K562 (cell line): ENCODE results near the gene TMEFF2. TPM values are rescaled to one million over a fixed set of nuclear protein-coding genes. Genes with fewer than 3 reads are reported as not detected.

Source experiments
- BHLHE40 ChIP-seq: IDR thresholded peaks from 2 replicates; pipeline ENCODE4 v1.6.1; 2011; ENCODE audit warnings: low read length, improper control_type of control experiment
- EP400 ChIP-seq: fragments of 450-650 bp; IDR thresholded peaks from 2 replicates; pipeline ENCODE4 v1.6.1; 2017; ENCODE audit warnings: antibody characterized with exemption, mild to moderate bottlenecking, moderate library complexity
- GTF2A2 ChIP-seq: IDR thresholded peaks from 2 replicates; pipeline ENCODE4 v1.6.1; 2016; ENCODE audit warnings: mild to moderate bottlenecking, missing genetic modification characterization, missing compliant biosample characterization
- HNRNPK ChIP-seq: fragments of 200-400 bp; formaldehyde crosslinking; IDR thresholded peaks from one replicate; pipeline ENCODE4 v1.6.1; 2018; ENCODE audit warnings: mild to moderate bottlenecking, low read depth, low read length; ENCODE audit not compliant: poor library complexity, severe bottlenecking
- JUNB ChIP-seq: fragments of 450-650 bp; formaldehyde crosslinking; conservative IDR thresholded peaks from 2 replicates; pipeline ENCODE4 v1.4.0; 2020; ENCODE audit warnings: mild to moderate bottlenecking
- KAT8 ChIP-seq: fragments of 450-650 bp; IDR thresholded peaks from 2 replicates; pipeline ENCODE4 v1.6.1; 2016; ENCODE audit warnings: low read depth, mild to moderate bottlenecking
- KDM5B ChIP-seq: fragments of 200-600 bp; sonication (generic); IDR thresholded peaks from 2 replicates; pipeline ENCODE4 v1.6.1; 2012; ENCODE audit warnings: low read depth, mild to moderate bottlenecking, moderate library complexity, low read length, control low read depth, inconsistent platforms; ENCODE audit not compliant: insufficient replicate concordance
- MAFK ChIP-seq: IDR thresholded peaks from 2 replicates; pipeline ENCODE4 v1.6.1; 2011; ENCODE audit warnings: low read length, improper control_type of control experiment
- MED1 ChIP-seq: sonication (generic); formaldehyde crosslinking; IDR thresholded peaks from 2 replicates; pipeline ENCODE4 v1.8.1; 2023; ENCODE audit warnings: missing genetic modification reagents, borderline replicate concordance
- NCOA6 ChIP-seq: fragments of 450-650 bp; IDR thresholded peaks from 2 replicates; pipeline ENCODE4 v1.6.1; 2017; ENCODE audit warnings: mild to moderate bottlenecking
- NFXL1 ChIP-seq: fragments of 450-650 bp; formaldehyde crosslinking; IDR thresholded peaks from 2 replicates; pipeline ENCODE4 v1.4.0; 2021; ENCODE audit warnings: mild to moderate bottlenecking
- NR1H2 ChIP-seq: sonication (generic); formaldehyde crosslinking; IDR thresholded peaks from 2 replicates; pipeline ENCODE4 v1.4.0; 2020; ENCODE audit warnings: mild to moderate bottlenecking, missing genetic modification reagents
- OTX1 ChIP-seq: fragments of 450-650 bp; formaldehyde crosslinking; IDR thresholded peaks from 2 replicates; pipeline ENCODE4 v1.4.0; 2022; ENCODE audit warnings: mild to moderate bottlenecking
- PATZ1 ChIP-seq: fragments of 250-450 bp; sonication (Bioruptor Pico); IDR thresholded peaks from 2 replicates; pipeline ENCODE4 v1.5.0; 2020; ENCODE audit warnings: mild to moderate bottlenecking, borderline replicate concordance
- POLR3G ChIP-seq: IDR thresholded peaks from 2 replicates; pipeline ENCODE4 v1.6.1; 2011; ENCODE audit not compliant: insufficient read length, insufficient replicate concordance; ENCODE audit errors: extremely low read depth
- RFX1 ChIP-seq: fragments of 450-650 bp; IDR thresholded peaks from 2 replicates; pipeline ENCODE4 v1.6.1; 2016; ENCODE audit warnings: mild to moderate bottlenecking, moderate library complexity
- RNF219 ChIP-seq: fragments of 250-450 bp; sonication (Bioruptor Pico); IDR thresholded peaks from 2 replicates; pipeline ENCODE4 v1.5.0; 2022; ENCODE audit warnings: mild to moderate bottlenecking
- SNRNP70 ChIP-seq: fragments of 200-400 bp; formaldehyde crosslinking; optimal IDR thresholded peaks from 2 replicates; pipeline ENCODE3; 2017; ENCODE audit warnings: low read depth, low read length
- SPI1 ChIP-seq: IDR thresholded peaks from 2 replicates; pipeline ENCODE4 v1.6.1; 2011; ENCODE audit warnings: low read depth, low read length, control low read depth, borderline replicate concordance
- SREBF1 ChIP-seq: fragments of 150-350 bp; IDR thresholded peaks from 2 replicates; pipeline ENCODE4 v1.6.1; 2014; ENCODE audit warnings: antibody characterized with exemption, low read depth, low read length, borderline replicate concordance
- SRSF7 ChIP-seq: fragments of 200-400 bp; formaldehyde crosslinking; optimal IDR thresholded peaks from 2 replicates; pipeline ENCODE3; 2017; ENCODE audit warnings: mild to moderate bottlenecking, low read depth, low read length
- TAF9B ChIP-seq: fragments of 450-650 bp; IDR thresholded peaks from 2 replicates; pipeline ENCODE4 v1.6.1; 2018; ENCODE audit warnings: mild to moderate bottlenecking; ENCODE audit not compliant: partially characterized antibody
- TCF7L2 ChIP-seq: fragments of 150-350 bp; IDR thresholded peaks from 2 replicates; pipeline ENCODE4 v1.6.1; 2016; ENCODE audit warnings: low read depth, mild to moderate bottlenecking, low read length, moderate library complexity
- ZNF184 ChIP-seq: sonication (generic); formaldehyde crosslinking; IDR thresholded peaks from 2 replicates; pipeline ENCODE4 v1.5.0; 2020; ENCODE audit warnings: missing genetic modification reagents
- ZNF316 ChIP-seq: fragments of 450-650 bp; IDR thresholded peaks from 2 replicates; pipeline ENCODE4 v1.6.1; 2016
- ZNF766 ChIP-seq: fragments of 200-800 bp; sonication (Bioruptor generic); conservative IDR thresholded peaks from 2 replicates; pipeline ENCODE4 v1.6.1; 2016; ENCODE audit warnings: missing genetic modification characterization, missing compliant biosample characterization
- polyA plus RNA-seq, 8 experiments: library from polyadenylated mRNA; depleted of rRNA in 4 of 8; stranded (reverse) in 5 of 8; unstranded in 3 of 8; fragments of >200 nt; fragmentation: Nextera tagmentation in 2 of 8; fragmentation: Illumina TruSeq in 1 of 8; extraction: Ambion mirVana in 2 of 8; extraction: Trizol in 1 of 8; gene quantifications; 2 replicates each; pipeline versions ENCODE4 v1.2.1 to v1.2.3, GENCODE V29; 2011 to 2014; ENCODE audit warnings: inconsistent platforms in 1 of 8, missing spikeins in 1 of 8
- total RNA-seq, 7 experiments: library from RNA; depleted of rRNA in 6 of 7; stranded (reverse); fragments of >200 nt in 6 of 7; fragmentation: Illumina TruSeq in 2 of 7; extraction: Trizol in 2 of 7; gene quantifications; 2 replicates each; pipeline versions ENCODE4 v1.2.1 to v1.2.3, GENCODE V29; 2011 to 2021; ENCODE audit warnings: low replicate concordance in 1 of 7
- TF ChIP-seq, protein P1 (sequence below): fragments of 450-650 bp; formaldehyde crosslinking; IDR thresholded peaks from 2 replicates; pipeline ENCODE4 v1.4.0; 2022; ENCODE audit warnings: mild to moderate bottlenecking, moderate library complexity

Gene TMEFF2
- total and polyA plus RNA-seq, 9 of the 15 experiments (the other 6 are each of a cell fraction or from before 2014, with no cell fraction given), result 1.4 TPM; not detected in 8

GRCh38 chr2:191950132-191950874, 244.4 kb downstream of the TMEFF2 start (continued):
- TF ChIP-seq POLR3G, result no peak
- peak; percentile 15 for TF ChIP-seq TAF9B
- no peak for TF ChIP-seq PATZ1 (CRISPR knock-in tag)
- TF ChIP-seq JUNB, result no peak
- no peak for TF ChIP-seq NCOA6
- TF ChIP-seq HNRNPK, result no peak
- TF ChIP-seq SREBF1, result no peak
- no peak for TF ChIP-seq BHLHE40
- TF ChIP-seq ZNF184 (CRISPR knock-in tag), result no peak
- peak; percentile 42 for TF ChIP-seq EP400
- TF ChIP-seq, protein P1, sequence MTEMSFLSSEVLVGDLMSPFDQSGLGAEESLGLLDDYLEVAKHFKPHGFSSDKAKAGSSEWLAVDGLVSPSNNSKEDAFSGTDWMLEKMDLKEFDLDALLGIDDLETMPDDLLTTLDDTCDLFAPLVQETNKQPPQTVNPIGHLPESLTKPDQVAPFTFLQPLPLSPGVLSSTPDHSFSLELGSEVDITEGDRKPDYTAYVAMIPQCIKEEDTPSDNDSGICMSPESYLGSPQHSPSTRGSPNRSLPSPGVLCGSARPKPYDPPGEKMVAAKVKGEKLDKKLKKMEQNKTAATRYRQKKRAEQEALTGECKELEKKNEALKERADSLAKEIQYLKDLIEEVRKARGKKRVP (CRISPR knock-in tag), result no peak
- no peak for TF ChIP-seq KDM5B
- no peak for TF ChIP-seq NFXL1 (CRISPR knock-in tag)
- TF ChIP-seq SRSF7, result no peak
- TF ChIP-seq ZNF766 (CRISPR knock-in tag), result no peak
- TF ChIP-seq MAFK, result peak; percentile 97
- no peak for TF ChIP-seq KAT8
- TF ChIP-seq OTX1 (CRISPR knock-in tag), result no peak
- TF ChIP-seq RFX1, result no peak
- TF ChIP-seq GTF2A2 (tag), result no peak
- no peak for TF ChIP-seq RNF219 (CRISPR knock-in tag)
- TF ChIP-seq TCF7L2, result no peak
- no peak for TF ChIP-seq MED1 (CRISPR knock-in tag)
- TF ChIP-seq SNRNP70, result no peak
- TF ChIP-seq ZNF316, result peak; percentile 100
- no peak for TF ChIP-seq SPI1
- no peak for TF ChIP-seq NR1H2 (CRISPR knock-in tag)
